NCI-H510A (cell line): Measurements from ENCODE around the gene SMG6.

Experiments
- DNase-seq: peaks from one replicate; lab custom pipeline; 2025; lab: John Stamatoyannopoulos, UW

SMG6 gene

GRCh38 chr17:2060681-2061440, 242.7 kb downstream of the SMG6 start:
- DNase-seq: no peak

GRCh38 chr17:2060385-2060658, 243.3 kb downstream of the SMG6 start:
- DNase-seq: no peak

GRCh38 chr17:2059547-2060384, 243.8 kb downstream of the SMG6 start:
- DNase-seq: no peak

GRCh38 chr17:2058586-2059546, 244.7 kb downstream of the SMG6 start:
- no peak for DNase-seq

- no peak for DNase-seq
These were observed 245.6 kb downstream of the SMG6 start for GRCh38 chr17:2057760-2058585.

- no peak for DNase-seq
These were observed 246.3 kb downstream of the SMG6 start for GRCh38 chr17:2057175-2057759.

- no peak for DNase-seq
These were observed 247.1 kb downstream of the SMG6 start for GRCh38 chr17:2056206-2057174.

- no peak for DNase-seq
These were observed 248.0 kb downstream of the SMG6 start for GRCh38 chr17:2055292-2056205.

- no peak for DNase-seq
These were observed 248.9 kb downstream of the SMG6 start, which contains the start of gene HIC1 for GRCh38 chr17:2054512-2055291. TSS of gene HIC1 (plus strand) at chr17:2055103. CDS start at chr17:2056691, 1,588 bp downstream.

- DNase-seq: no peak
These were observed 249.4 kb downstream of the SMG6 start for GRCh38 chr17:2054262-2054511.

- DNase-seq: peak; percentile 25
These were observed 250.0 kb downstream of the SMG6 start for GRCh38 chr17:2053380-2054261.

- DNase-seq: no peak
These were observed 251.5 kb downstream of the SMG6 start for GRCh38 chr17:2051933-2052559.

- DNase-seq: no peak
These were observed 252.3 kb downstream of the SMG6 start for GRCh38 chr17:2051061-2051932.

- peak; percentile 38 for DNase-seq
These were observed 253.1 kb downstream of the SMG6 start for GRCh38 chr17:2050300-2051060.
